NCI-H1105 treated with DMSO at 0.1 percent for 48 hours (cell line): ENCODE results near the gene ACAN.

Experiments
- DNase-seq: peaks from one replicate; lab custom pipeline; 2025; lab: John Stamatoyannopoulos, UW

The ACAN gene

GRCh38 chr15:88878720-88879184 lies 75.5 kb downstream of the ACAN start:
- no peak for DNase-seq

DNA sequence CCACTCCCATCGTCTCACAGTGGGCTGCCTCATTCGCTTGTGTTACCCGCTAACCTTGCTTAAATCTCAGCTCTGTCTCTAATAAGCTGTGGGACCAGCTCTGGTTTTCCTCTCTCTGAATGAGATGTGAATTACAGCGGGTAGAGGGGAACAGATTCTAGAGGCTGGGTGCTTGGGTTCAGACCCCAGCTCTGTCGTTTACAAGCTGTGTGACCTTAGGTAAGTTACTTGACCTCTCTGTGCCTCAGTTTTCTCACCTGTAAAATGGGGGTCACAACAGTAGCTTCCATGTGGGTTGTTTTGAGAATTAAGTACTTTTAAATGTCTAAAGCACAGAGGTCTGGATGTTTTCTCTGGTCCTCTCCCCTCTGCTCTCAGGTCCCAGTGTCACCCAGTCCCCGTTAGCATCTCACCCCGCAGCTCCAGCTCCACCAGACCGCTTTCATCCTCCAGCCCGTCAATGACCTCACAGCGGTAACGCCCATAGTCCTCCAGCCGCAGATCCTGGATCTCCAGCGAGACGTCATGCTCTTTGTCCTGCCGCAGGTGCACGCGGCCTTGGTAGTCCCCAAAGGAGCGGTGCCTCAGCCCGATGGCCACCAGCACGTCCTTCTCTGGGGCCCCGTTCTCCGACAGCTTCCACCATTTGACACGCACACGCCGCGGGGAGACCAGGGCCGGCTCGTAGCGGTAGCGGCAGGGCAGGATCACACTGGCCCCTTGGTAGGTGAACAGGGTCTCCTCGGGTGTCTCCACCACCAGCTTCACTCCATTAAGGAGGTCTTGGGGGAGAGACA lies 77.9 kb downstream of the ACAN start:
- no peak for DNase-seq

DNA sequence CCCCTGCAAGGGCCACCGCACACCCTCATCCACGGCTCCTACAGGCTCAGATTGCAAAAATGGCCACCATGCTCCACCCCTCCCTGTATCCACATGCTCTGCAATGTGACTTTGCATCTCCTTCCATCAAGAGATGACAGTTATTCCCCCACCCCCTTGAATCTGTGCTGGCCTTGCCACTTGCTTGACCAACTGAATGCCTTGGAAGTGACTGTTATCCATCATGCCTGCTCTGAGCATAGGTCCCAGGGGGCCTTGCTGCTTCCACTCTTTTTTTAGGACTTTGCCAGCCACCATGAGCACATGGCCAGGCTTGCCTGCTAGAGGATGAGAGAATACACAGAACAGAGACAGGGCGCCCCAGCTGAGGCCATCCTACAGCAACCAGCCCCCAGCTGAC lies 78.5 kb downstream of the ACAN start:
- DNase-seq: no peak

DNA sequence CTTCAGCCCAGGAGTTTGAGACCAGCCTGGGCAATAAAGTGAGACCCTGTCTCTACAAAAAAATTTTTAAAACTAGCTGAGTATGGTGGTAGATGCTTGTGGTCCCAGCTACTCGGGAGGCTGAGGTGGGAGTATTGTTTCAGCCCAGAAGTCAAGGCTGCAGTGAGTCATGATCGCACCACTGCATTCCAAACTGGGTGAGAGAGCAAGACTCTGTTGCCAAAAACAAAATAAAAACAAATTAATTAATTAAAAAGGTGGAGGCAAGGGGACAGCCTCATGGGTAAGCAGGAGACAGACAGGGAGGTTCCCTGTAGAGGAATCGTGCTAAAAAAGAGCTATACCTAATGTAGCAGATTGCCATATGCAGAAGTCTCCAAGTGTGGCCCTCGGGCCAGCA lies 79.5 kb downstream of the ACAN start:
- DNase-seq: no peak

- DNase-seq: no peak
Measured at GRCh38 chr15:88887068-88887580, 83.9 kb downstream of the ACAN start.

- DNase-seq: no peak
Measured at GRCh38 chr15:88888719-88889118, 85.5 kb downstream of the ACAN start.

DNA sequence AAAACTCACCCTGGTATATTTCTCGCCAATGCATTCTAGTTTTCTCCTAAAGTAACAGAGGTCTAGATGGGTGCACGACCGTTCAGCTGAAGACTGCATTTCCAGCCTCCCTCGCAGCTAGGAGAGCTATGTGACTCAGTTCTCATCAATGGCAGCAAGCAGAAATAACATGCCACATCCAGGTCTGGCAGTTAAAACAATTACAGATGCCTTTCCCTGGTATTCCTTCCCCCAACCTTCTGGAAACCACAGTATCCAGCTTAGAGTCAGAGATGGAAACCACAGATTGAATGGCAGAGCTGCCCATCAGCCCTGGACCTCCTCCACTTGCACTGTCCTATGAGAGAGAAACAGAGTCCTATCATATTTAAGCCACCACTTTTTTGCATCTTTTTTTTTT lies 87.3 kb downstream of the ACAN start:
- DNase-seq: no peak

DNA sequence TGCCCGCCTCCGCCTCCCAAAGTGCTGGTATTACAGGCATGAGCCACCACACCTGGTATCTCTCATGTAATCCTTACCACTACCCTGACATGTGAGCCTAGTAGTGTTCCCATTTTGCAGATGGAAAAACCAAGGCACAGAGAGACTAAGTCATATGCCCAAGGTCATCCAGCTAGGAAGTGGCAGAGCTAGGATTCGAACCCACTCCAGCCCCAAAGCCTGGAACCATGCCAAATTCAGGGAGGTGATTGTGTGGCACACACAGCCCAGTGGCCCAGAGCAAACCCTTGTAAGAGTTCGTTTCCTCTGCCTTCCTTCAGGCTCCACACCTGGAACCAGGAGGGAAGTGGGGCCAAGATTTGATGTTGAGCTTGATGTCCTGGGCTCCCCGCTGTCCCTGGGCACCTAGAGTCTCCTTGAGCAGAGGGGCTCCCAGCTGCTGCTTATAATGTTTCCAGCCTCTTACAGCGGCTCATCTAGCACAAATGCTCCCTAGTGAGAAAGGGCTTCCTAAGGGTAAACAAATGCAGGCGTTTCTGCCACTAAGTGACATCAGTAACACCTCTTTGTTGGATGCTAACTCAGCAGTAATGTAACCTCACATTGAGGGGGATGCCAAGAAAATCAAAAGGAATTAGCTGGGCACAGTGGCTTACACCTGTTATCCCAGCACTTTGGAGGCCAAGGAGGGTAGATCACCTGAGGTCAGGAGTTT lies 88.5 kb downstream of the ACAN start:
- DNase-seq: no peak

DNA sequence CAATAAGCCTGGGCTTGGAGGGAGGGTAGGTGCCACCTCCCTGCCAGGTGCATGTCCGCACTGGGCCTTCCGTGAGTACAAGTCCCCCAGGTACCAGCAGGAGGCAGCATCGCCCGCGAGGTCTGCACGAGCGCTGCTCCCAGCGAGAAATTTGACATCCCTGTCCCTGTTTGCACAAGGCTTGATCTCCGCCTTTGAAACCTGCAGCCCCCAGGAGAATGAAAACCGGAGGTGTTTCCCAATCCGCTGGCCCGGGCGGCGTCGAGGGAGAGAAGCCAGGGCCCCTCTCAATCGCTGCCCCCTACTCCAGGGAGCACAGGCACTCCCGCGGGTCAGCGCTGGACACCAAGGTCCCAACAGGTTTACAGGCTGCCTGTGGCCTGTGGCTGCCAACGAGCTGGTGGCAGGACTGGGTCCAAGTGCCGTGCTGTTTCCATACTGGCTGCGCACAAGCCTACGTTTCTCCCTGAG lies 91.1 kb downstream of the ACAN start:
- peak; percentile 37 for DNase-seq

GRCh38 chr15:88894819-88895767 lies 91.9 kb downstream of the ACAN start, which contains the start of gene HAPLN3:
HAPLN3 (minus strand) TSS chr15:88895544; CDS start chr15:88887298, 8,246 bp downstream.
- DNase-seq: no peak

- no peak for DNase-seq
Measured at GRCh38 chr15:88896333-88897033, 93.2 kb downstream of the ACAN start.

DNA sequence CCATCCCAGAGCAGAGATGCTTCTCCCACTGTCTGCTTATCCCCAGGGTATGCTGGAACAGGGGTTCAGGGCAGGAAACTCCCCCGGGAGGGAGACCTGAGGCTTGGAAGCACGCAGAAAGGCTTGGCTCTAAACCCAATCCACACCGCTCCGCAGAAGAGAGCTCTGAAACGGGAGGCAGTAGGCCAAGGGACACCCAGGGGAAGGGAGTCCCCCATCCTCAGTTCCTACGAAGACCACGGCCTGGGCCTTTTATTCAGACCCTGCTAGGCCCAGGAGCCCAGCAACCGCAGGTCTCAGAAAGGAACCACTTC lies 93.9 kb downstream of the ACAN start:
- DNase-seq: no peak

- peak; percentile 44 for DNase-seq
Measured at GRCh38 chr15:88897456-88898194, 94.4 kb downstream of the ACAN start.

- no peak for DNase-seq
Measured at GRCh38 chr15:88898736-88899135, 95.5 kb downstream of the ACAN start.

- DNase-seq: no peak
Measured at GRCh38 chr15:88899251-88899650, 96.0 kb downstream of the ACAN start.

DNA sequence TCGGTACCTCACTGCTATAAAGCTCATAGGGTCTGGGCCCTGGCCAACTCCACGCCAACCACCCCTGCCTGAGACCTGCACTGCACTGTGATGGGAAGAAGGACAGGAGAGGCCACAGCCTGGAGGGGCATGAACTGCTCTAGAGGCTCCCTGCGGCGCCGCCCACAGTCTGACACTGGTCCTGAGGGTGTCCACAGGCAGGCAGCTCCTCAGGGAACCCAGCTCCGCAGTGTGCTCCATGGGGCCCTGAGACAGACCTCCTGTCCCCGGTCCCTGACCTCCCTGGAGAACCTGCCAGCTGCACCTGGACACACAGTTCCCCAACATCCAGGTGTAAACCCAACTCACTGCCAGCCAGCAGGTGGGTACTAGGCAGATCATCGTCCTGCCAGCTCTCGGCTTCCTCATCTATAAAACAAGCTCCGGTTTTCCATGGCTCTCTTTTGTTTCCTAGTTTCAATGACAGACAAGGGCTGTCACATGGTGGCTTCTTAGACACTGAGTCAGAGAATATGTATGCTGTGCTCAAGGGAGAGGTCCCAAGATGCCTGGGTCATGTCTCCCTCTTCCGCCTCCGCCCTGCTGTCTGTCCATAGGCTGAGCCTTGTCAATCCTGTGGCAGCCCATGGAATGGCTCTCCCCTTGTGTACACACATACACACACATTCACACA lies 97.2 kb downstream of the ACAN start:
- DNase-seq: no peak

- no peak for DNase-seq
Measured at GRCh38 chr15:88900982-88901418, 97.8 kb downstream of the ACAN start.

DNA sequence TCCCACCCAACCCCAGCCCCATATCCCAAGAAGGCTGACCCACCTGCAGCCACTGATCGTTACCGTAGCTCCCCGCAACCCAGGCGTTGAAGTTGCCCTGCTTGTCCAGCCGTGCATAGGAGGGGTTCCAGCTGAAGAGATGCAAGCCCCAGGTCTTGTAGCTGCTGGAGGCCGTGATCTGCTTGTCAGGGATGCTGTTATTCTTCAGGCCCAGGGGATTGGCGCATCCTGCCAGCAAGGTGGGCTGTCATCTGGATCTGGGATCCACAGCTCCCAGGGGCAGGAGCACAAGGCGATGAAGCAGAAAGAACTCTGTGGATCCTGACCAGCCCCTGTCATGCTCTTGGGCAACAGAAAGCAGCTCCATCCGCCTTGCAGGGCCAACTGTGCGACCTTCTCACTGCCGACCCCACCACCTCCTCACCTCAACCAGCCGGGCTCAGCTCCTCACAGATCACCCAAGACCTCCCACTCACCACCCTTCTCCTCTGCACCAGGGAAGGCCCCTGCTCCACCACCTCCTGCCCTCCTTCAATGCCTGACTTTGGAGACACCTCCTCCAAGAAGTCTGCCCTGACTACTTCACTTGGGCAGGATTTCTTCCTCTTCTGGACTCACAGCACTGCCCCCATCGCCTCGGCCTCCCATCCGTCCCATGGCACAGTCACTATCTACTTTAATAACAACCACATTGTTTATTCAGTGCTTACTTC lies 98.4 kb downstream of the ACAN start:
- no peak for DNase-seq

- DNase-seq: no peak
Measured at GRCh38 chr15:88902221-88902835, 99.1 kb downstream of the ACAN start.
